GM12878 (cell line): ENCODE data around the gene ABCB8. TPM values are rescaled to one million over a fixed set of nuclear protein-coding genes. Genes with fewer than 3 reads are reported as not detected.
A peak's percentile ranks its signal among the peaks of the same experiment; 100 is the strongest.

ENCODE experiments used
- ATAC-seq: fragments of 200-7000 bp; cut with Tn5 transposase; 3 replicates; pipeline ENCODE4 v1.9.1; 2020; ENCODE audit warnings: mild to moderate bottlenecking, moderate library complexity
- BruUV-seq: library from RNA; stranded (reverse); fragments of 400-500 nt; replicated peaks from 2 replicates; lab custom pipeline; 2021; lab: Mats Ljungman, UMichigan
- CTCF ChIA-PET: fragments of 300-600 bp; sonication (Branson Sonifier 250); formaldehyde crosslinking; extraction: SDS; loops from one replicate; lab custom pipeline; 2021; ENCODE audit warnings: inconsistent platforms; lab: Yijun Ruan, JAX
- POLR2A ChIA-PET: fragments of 350-600 bp; formaldehyde crosslinking; extraction: SDS; loops from one replicate; lab custom pipeline; 2021; ENCODE audit warnings: inconsistent platforms; lab: Charles Lee
- RAD21 ChIA-PET: fragments of 300-600 bp; sonication (Branson Sonifier 250); formaldehyde crosslinking; loops from one replicate; lab custom pipeline; 2023; ENCODE audit warnings: antibody characterized with exemption; ENCODE audit not compliant: unreplicated experiment; lab: Charles Lee
- SMC1A ChIA-PET: fragments of 300-600 bp; sonication (Branson Sonifier 250); formaldehyde crosslinking; loops from one replicate; lab custom pipeline; 2023; ENCODE audit not compliant: unreplicated experiment, uncharacterized antibody; lab: Charles Lee
- DNase-seq: peaks from one replicate; pipeline ENCODE4 v3.0.0-alpha.2; 2011; ENCODE audit warnings: low read depth, low spot score
- FAIRE-seq: peaks from 3 replicates; lab custom pipeline; 2011; peaks lifted over from hg19 to GRCh38; lab: Jason Lieb, UNC
- H2AFZ ChIP-seq: 2 replicates; pipeline ENCODE4 v1.6.0; 2011; ENCODE audit warnings: low read depth, low read length, control low read depth; ENCODE audit not compliant: control insufficient read depth
- H3K27ac ChIP-seq: 2 replicates; pipeline ENCODE4 v1.5.1; 2011; ENCODE audit warnings: control low read depth; ENCODE audit not compliant: control insufficient read depth, insufficient read depth
- H3K27me3 ChIP-seq, 2 experiments: replicated peaks in 1 of 2; 2 replicates each; pipeline versions ENCODE4 v1.6.0 to v1.6.1; 2011; ENCODE audit warnings: low read length in 1 of 2; ENCODE audit not compliant: control insufficient read depth in 2 of 2, insufficient read depth in 2 of 2
- H3K36me3 ChIP-seq, 2 experiments: 2 replicates each; pipeline ENCODE4 v1.5.1; 2011; ENCODE audit warnings: low read length in 1 of 2; ENCODE audit not compliant: control insufficient read depth in 2 of 2, insufficient read depth in 2 of 2
- H3K4me1 ChIP-seq: 2 replicates; pipeline ENCODE4 v1.6.1; 2011; ENCODE audit warnings: mild to moderate bottlenecking, low read length, moderate library complexity, mixed read lengths; ENCODE audit not compliant: control insufficient read depth, insufficient read depth
- H3K4me2 ChIP-seq: 2 replicates; pipeline ENCODE4 v1.6.0; 2011; ENCODE audit warnings: control low read depth; ENCODE audit not compliant: control insufficient read depth, insufficient read depth
- H3K4me3 ChIP-seq: fragments of 200-600 bp; sonication (generic); 2 replicates; pipeline ENCODE4 v1.5.1; 2016
- H3K79me2 ChIP-seq: 2 replicates; pipeline ENCODE4 v1.6.0; 2011; ENCODE audit warnings: low read length; ENCODE audit not compliant: control insufficient read depth, insufficient read depth
- H3K9ac ChIP-seq: 2 replicates; pipeline ENCODE4 v1.8.0; 2011; ENCODE audit warnings: low read length, control low read depth, mixed read lengths; ENCODE audit not compliant: control insufficient read depth, insufficient read depth
- H3K9me3 ChIP-seq: replicated peaks from 3 replicates; pipeline ENCODE4 v1.5.1; 2011; ENCODE audit warnings: mild to moderate bottlenecking, low read length; ENCODE audit not compliant: control insufficient read depth, insufficient read depth
- H4K20me1 ChIP-seq: 2 replicates; pipeline ENCODE4 v1.6.0; 2011; ENCODE audit not compliant: control insufficient read depth, insufficient read depth
- FOXK2 ChIP-seq: fragments of 450-650 bp; IDR thresholded peaks from 2 replicates; pipeline ENCODE4 v1.6.1; 2017; ENCODE audit warnings: mild to moderate bottlenecking, moderate library complexity
- LARP7 ChIP-seq: fragments of 450-650 bp; IDR thresholded peaks from 2 replicates; pipeline ENCODE4 v1.6.1; 2017; ENCODE audit warnings: mild to moderate bottlenecking
- MXI1 ChIP-seq: fragments of 150-350 bp; IDR thresholded peaks from 2 replicates; pipeline ENCODE4 v1.6.1; 2011; ENCODE audit warnings: low read depth, mild to moderate bottlenecking, inconsistent platforms, low read length, improper control_type of control experiment
- SP1 ChIP-seq: IDR thresholded peaks from one replicate; pipeline ENCODE4 v1.6.1; 2011; ENCODE audit warnings: low read depth, low read length
- SREBF2 ChIP-seq: IDR thresholded peaks from 2 replicates; pipeline ENCODE4 v1.6.1; 2012; ENCODE audit warnings: mild to moderate bottlenecking, low read length
- SUPT20H ChIP-seq: IDR thresholded peaks from 2 replicates; pipeline ENCODE4 v1.6.1; 2011; ENCODE audit warnings: low read depth, mild to moderate bottlenecking, low read length, moderate library complexity, borderline replicate concordance; ENCODE audit not compliant: control insufficient read depth
- TCF12 ChIP-seq: IDR thresholded peaks from 2 replicates; pipeline ENCODE4 v1.6.1; 2011; ENCODE audit warnings: low read depth, mild to moderate bottlenecking, low read length
- ZNF217 ChIP-seq: fragments of 450-650 bp; IDR thresholded peaks from 2 replicates; pipeline ENCODE4 v1.6.1; 2017; ENCODE audit warnings: antibody characterized with exemption, mild to moderate bottlenecking
- WGBS: methylation state at CpG from one replicate; pipeline ENCODE4 v1.1.6; 2016; ENCODE audit warnings: low lambda C conversion rate; ENCODE audit not compliant: insufficient replicate concordance, insufficient coverage; ENCODE audit errors: missing lambda C conversion rate; 5-methylcytosine and 5-hydroxymethylcytosine counted together
- in situ Hi-C: fragments of 300-500 bp; cut with MboI; formaldehyde crosslinking; loops from 9 replicates; pipeline ENCODE4 v1.14.3; 2018; ENCODE audit warnings: mixed read lengths
- intact Hi-C: fragments of 100-400 bp; cut with micrococcal nuclease; formaldehyde crosslinking; loops from one replicate; pipeline ENCODE4 v1.14.2; 2022; ENCODE audit not compliant: unreplicated experiment
- polyA plus RNA-seq, 11 experiments: library from polyadenylated mRNA; depleted of rRNA in 4 of 11; unstranded in 6 of 11; stranded (reverse) in 5 of 11; fragments of >200 nt; fragmentation: Nextera tagmentation in 4 of 11; fragmentation: Illumina TruSeq in 1 of 11; extraction: Ambion mirVana in 4 of 11; extraction: Trizol in 1 of 11; gene quantifications; 1 replicate in 1 of 11; 2 replicates in 10 of 11; pipeline versions ENCODE4 v1.2.1 to v1.2.3, GENCODE V29; 2011 to 2016; ENCODE audit warnings: inconsistent platforms in 2 of 11, missing spikeins in 2 of 11, low read depth in 1 of 11
- total RNA-seq, 4 experiments: library from RNA; depleted of rRNA in 3 of 4; stranded (reverse); fragments of >200 nt in 3 of 4; fragmentation: Illumina TruSeq in 1 of 4; extraction: Trizol in 1 of 4; gene quantifications; 2 replicates each; pipeline versions ENCODE4 v1.2.1 to v1.2.3, GENCODE V29; 2013 to 2021
- TF ChIP-seq, protein P1 (sequence below): IDR thresholded peaks from 2 replicates; pipeline ENCODE4 v1.6.1; 2011; ENCODE audit warnings: low read depth, low read length, improper control_type of control experiment, borderline replicate concordance
- TF ChIP-seq, protein P2 (sequence below), 3 experiments: IDR thresholded peaks in 2 of 3; conservative IDR thresholded peaks in 1 of 3; 2 replicates each; pipeline ENCODE4 v1.5.1; 2011; ENCODE audit warnings: low read depth in 3 of 3, low read length in 3 of 3, mild to moderate bottlenecking in 3 of 3, control low read depth in 2 of 3, moderate library complexity in 2 of 3, inconsistent platforms in 1 of 3, mixed read lengths in 1 of 3; ENCODE audit not compliant: control insufficient read depth in 2 of 3, insufficient read depth in 1 of 3; ENCODE audit errors: extremely low read depth in 1 of 3
- TF ChIP-seq, protein P3 (sequence below): IDR thresholded peaks from 2 replicates; pipeline ENCODE4 v1.6.1; 2011; ENCODE audit warnings: mild to moderate bottlenecking, low read depth, low read length, moderate library complexity; ENCODE audit not compliant: insufficient replicate concordance

ABCB8 gene
- total and polyA plus RNA-seq, 10 of the 15 experiments (the other 5 are each of a cell fraction or from before 2014, with no cell fraction given) = 0.77 to 34.8 (median 18.9) TPM

DNA sequence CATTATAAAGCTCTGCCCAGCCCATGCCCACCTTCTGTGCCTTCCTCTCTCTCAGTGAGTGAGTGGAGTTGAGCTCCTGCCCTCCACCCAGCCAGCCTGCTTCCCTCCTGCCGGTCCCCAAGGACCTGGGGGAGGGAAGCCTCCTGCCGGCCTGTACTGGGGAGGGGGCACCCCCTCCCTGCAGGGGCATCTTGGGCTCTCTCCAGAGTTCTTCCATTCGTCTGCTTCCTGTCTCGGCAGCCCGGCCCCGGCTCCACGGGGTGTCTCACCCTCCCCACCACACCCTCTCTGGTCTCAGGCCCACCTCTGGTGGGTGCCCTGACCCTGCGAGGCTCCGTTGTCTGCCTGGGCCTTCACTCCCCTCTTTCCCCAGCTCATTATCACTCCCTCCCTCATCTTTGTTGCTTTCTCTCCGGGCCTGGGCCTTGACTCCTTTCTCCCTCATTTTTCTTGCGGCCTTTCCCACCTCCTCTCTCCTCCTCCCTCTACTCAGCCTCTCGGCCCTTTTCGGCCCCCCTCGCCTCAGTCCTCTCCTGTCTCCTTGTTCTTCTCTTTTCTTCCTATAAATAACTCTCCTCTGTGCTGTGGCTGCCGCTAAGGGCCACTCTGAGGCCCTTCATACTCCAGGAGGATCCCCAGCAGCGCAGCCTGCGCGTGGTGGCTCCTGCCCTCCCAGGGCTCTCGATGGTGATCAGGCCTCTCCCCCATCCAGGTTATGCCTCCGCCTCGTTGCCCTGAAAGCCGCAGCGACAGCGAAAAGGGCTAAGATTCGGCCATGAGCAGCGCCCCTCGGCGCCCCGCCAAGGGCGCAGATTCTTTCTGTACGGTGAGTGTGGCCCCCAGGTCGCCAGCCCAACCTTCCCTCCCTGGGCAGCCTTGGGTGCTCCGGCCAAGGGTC is 33.2 kb downstream of the ABCB8 start:
- no TSS peak for BruUV-seq
- Histone ChIP-seq H3K4me3 (0 out of 2 replicates have a peak overlapping the region, but pooled peaks have one; percentile 99), H3K27ac (no peak overlapping the region), H3K27me3 (no peaks in the 10 kb centered on the region), H3K9ac (peak overlapping the region; percentile 86; the same call in 1 of the 2 replicates), H2AFZ (no peak overlapping the region), H3K4me1 (peaks cover 24% of the 10 kb centered on the region), H3K79me2 (peaks cover 21% of the 10 kb centered on the region), H4K20me1 (no peaks in the 10 kb centered on the region), H3K4me2 (peak overlapping the region; percentile 96; the same call in 1 of the 2 replicates), H3K36me3 (peaks cover 0 to 6% of the 10 kb centered on the region in 2 experiments; a peak in 3 of 4 replicates), H3K9me3 (no peaks in the 10 kb centered on the region)
- RAD21 ChIA-PET = no interaction called here
- CTCF ChIA-PET = interaction anchor here (0.6 to 1.8 kb wide), 5 partner anchors 16 to 183 kb away, joined by 4 to 8 read pairs (median 5); no protein-coding TSS in a partner anchor
- in situ Hi-C loops = no loop called here
- SMC1A ChIA-PET = no interaction called here
- WGBS = 90% methylated on average over 32 of the region's 33 CpGs
- POLR2A ChIA-PET = no interaction called here
- intact Hi-C loops = no loop called here
- ATAC-seq = no peak
- FAIRE-seq = no peak
- TF ChIP-seq ZNF217 (no peak), LARP7 (no peak), FOXK2 (no peak), MXI1 (no peak)
- no peak for DNase-seq

DNA sequence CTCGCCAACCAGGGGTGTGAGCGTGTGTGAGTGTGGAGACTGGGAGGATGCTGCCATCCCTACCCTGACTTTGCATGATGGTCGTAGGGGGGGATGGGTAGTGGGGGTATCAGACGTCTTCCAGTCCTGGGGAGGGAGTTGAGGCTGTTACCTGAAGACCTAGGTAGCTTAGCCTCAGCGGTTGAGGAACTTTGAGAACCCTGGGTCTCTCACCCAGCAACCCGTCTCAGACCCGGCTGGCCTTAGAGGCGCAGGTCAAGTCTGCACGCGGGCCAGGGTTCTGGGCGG is 33.8 kb downstream of the ABCB8 start:
- no peaks in the 10 kb centered on the region for H4K20me1 ChIP-seq
- 92% methylated on average over 11 of the region's 11 CpGs for WGBS
- peaks cover 21% of the 10 kb centered on the region for H3K79me2 ChIP-seq
- H3K27me3 ChIP-seq = no peaks in the 10 kb centered on the region
- intact Hi-C loops (no loop called here), in situ Hi-C loops (no loop called here)
- no peak overlapping the region for H3K9ac ChIP-seq
- POLR2A ChIA-PET = no interaction called here
- H3K27ac ChIP-seq = no peak overlapping the region
- RAD21 ChIA-PET = no interaction called here
- ATAC-seq = no peak
- peaks cover 18% of the 10 kb centered on the region for H3K4me1 ChIP-seq
- CTCF ChIA-PET = no interaction called here
- no TSS peak for BruUV-seq
- H3K4me3 ChIP-seq = no peak overlapping the region
- SMC1A ChIA-PET = no interaction called here
- H3K9me3 ChIP-seq = no peaks in the 10 kb centered on the region
- H3K4me2 ChIP-seq = no peak overlapping the region
- FAIRE-seq = no peak
- no peak overlapping the region for H2AFZ ChIP-seq
- H3K36me3 ChIP-seq = peaks cover under 1 to 7% of the 10 kb centered on the region in 2 experiments; a peak in 3 of 4 replicates
- no peak for DNase-seq
- TF ChIP-seq, protein P1, sequence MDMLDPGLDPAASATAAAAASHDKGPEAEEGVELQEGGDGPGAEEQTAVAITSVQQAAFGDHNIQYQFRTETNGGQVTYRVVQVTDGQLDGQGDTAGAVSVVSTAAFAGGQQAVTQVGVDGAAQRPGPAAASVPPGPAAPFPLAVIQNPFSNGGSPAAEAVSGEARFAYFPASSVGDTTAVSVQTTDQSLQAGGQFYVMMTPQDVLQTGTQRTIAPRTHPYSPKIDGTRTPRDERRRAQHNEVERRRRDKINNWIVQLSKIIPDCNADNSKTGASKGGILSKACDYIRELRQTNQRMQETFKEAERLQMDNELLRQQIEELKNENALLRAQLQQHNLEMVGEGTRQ = no peak
- TF ChIP-seq, protein P2, sequence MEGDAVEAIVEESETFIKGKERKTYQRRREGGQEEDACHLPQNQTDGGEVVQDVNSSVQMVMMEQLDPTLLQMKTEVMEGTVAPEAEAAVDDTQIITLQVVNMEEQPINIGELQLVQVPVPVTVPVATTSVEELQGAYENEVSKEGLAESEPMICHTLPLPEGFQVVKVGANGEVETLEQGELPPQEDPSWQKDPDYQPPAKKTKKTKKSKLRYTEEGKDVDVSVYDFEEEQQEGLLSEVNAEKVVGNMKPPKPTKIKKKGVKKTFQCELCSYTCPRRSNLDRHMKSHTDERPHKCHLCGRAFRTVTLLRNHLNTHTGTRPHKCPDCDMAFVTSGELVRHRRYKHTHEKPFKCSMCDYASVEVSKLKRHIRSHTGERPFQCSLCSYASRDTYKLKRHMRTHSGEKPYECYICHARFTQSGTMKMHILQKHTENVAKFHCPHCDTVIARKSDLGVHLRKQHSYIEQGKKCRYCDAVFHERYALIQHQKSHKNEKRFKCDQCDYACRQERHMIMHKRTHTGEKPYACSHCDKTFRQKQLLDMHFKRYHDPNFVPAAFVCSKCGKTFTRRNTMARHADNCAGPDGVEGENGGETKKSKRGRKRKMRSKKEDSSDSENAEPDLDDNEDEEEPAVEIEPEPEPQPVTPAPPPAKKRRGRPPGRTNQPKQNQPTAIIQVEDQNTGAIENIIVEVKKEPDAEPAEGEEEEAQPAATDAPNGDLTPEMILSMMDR (IDR thresholded peaks at IDR 0.05 in 2 of 3, conservative IDR thresholded peaks at IDR 0.05 in 1 of 3; ENCODE audit: control insufficient read depth in 2 of 3, extremely low read depth in 1 of 3, insufficient read depth in 1 of 3, low read depth in 3 of 3, low read length in 3 of 3) = no peak
- TF ChIP-seq, protein P3, sequence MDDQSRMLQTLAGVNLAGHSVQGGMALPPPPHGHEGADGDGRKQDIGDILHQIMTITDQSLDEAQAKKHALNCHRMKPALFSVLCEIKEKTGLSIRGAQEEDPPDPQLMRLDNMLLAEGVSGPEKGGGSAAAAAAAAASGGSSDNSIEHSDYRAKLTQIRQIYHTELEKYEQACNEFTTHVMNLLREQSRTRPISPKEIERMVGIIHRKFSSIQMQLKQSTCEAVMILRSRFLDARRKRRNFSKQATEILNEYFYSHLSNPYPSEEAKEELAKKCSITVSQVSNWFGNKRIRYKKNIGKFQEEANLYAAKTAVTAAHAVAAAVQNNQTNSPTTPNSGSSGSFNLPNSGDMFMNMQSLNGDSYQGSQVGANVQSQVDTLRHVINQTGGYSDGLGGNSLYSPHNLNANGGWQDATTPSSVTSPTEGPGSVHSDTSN = no peak
- TF ChIP-seq SP1 (no peak), TCF12 (no peak), SUPT20H (no peak), SREBF2 (no peak)
